Renal cortex interstitium (tissue), 11 donors: ENCODE measurements around the gene BCAS3. TPM values are rescaled to one million over a fixed set of nuclear protein-coding genes. Genes with fewer than 3 reads are reported as not detected.

Experiments used
- DNase-seq, 11 donors: peaks; one replicate each; pipeline ENCODE4 v3.0.0-alpha.2; 2013; ENCODE audit warnings: low read depth in 9 of 11, low spot score in 4 of 11; ENCODE audit errors: extremely low read depth in 1 of 11
- polyA plus RNA-seq, 3 donors: library from polyadenylated mRNA; unstranded; fragments of 120-200 nt; gene quantifications; one replicate each; pipeline ENCODE4 v1.2.1, GENCODE V29; 2013; ENCODE audit not compliant: insufficient read length in 3 of 3

Gene BCAS3
- polyA plus RNA-seq, 3 donors, result 27.0 to 30.9 (median 28.9) TPM

DNA sequence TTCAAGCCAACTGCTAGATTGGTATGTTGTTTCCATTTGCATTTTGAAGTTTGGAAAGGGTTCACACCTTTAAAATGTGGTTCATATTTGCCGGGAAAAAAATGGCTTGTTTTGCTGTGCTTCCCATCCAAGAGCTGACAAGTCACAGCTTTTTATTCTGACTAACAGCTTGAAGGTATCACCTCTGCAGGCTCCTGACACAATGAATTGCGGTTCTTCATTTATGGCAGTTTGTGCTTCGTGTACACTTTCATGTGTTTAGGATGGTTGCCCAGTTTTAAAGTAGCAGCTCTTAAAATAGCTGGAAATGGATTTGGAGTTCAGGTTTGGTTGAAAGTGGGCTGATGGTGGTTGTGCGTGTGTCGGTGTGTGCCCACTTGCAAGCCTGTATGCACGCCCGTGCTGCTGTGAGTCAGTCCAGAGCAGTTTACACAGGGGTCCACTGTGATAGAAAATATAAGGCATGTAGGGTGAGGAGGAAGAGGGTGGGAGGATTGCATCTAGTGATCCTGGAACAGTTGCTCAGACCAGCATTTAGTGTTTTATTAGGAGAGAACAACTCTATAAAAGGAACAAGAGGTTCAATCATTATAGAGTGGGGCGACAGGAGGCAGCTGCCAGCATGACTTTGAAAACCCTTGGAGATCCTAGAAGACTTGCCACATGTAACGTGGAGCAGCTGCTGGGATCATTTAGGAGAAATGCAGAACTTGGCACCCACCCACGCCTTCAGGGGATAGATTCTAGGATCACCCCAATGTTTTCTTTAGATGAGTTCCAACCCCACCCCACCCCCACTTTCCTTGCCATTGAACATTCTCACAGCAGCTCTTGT lies 614.0 kb downstream of the BCAS3 start:
- peak in 4 of 11 donors; percentile 55 to 75 (median 68) for DNase-seq

DNA sequence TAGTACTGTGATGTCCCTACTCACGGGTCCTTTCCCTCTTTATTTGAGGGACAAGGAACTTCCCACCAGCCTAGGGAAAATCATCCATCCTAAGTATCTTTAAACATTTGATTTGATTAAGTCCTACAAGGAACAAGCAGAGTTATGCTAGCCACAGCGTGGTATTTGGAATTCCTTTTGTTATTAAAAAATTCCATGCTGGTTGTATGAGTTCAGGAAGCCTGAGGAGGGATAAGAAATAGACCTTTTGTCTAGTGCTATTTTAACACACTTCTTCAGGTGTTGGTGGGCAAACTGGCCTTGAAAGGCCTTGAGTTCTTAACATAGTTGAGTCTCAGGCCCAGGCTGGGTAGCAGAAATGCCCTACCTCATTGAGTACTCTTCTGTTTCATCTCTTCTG lies 616.6 kb downstream of the BCAS3 start:
- no peak for DNase-seq

DNA sequence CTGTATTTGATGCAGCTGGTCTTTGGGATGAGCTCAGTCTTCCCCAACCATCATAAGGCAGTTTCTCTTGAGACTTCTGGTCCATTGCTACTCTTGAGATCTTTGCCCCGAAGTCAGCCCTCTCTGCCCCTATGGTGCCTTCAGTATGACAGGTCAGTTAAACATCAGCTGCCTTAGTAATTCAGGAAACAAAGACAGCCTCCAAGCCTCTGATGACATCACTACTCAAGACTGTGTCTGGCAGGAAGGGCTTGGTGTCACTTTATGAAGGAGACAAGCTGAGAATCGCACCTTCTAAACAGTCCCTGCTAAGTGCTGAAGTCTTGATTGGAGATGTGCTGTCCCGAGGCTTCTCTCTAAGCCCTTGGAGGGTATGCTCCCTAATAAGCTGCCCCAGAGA lies 617.1 kb downstream of the BCAS3 start:
- no peak for DNase-seq

DNA sequence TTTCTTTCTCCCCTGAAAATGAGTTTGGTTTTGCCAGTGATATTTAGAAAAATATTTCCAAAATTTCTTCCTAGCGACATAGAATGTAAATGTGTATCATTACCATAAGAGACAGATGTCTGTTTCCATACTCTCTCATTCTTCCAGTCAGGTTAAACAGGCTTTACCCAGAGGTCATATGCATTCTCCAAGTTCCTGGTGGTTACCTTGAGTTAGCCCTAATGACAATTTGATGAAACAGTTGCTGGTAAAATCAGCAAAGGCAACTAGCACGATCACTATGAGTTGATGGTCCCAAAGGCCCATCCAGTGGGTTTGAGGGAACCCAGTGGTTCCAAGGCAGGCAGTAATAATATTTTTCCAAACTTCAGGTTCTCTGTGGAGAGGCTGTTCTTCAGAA lies 618.4 kb downstream of the BCAS3 start:
- no peak for DNase-seq

DNA sequence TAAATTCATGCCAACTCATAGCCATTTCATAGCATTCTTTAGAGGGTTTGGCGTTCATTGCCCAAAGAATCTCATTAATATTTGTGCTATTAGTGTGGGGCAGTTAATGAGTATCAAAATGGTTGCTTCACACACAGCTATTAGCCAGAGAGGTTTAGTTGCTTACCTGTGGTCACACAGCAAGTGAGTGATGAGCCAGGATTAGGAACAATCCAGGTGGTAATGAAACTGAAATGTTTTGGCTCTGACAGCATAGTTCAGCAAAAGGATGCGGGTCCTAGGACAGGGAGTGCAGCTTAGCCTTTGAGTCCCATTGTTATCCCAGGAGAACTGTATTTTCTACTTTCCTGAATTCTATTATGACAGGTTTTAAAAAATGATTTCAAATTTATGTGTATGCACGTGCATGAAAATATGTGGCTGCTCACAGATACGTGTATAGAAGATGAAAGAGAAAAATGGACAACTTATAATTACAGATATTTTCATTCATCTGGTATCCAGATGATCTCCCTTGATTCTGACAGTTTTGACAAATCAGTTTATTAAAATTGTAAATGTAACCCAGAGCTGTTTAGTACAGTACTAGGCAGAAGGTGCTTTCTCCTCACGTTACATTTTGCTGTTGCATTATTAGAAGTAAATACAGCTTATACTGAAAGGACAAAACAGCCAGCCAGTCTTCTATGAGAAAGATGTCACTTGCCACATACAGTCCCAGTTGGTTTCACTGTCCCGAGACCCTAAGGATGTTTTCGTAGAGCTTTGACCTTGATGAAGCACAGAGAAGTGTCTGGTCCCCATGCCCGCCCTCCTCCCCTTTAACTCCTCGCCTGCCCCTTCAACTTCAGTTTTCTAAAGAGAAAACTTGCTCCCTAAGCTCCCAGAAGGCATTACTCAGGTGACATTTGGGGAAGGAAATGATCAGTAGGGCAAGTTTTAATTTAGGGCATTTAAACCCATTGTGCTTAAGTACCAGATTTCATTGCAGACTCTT lies 622.2 kb downstream of the BCAS3 start:
- DNase-seq, result no peak

DNA sequence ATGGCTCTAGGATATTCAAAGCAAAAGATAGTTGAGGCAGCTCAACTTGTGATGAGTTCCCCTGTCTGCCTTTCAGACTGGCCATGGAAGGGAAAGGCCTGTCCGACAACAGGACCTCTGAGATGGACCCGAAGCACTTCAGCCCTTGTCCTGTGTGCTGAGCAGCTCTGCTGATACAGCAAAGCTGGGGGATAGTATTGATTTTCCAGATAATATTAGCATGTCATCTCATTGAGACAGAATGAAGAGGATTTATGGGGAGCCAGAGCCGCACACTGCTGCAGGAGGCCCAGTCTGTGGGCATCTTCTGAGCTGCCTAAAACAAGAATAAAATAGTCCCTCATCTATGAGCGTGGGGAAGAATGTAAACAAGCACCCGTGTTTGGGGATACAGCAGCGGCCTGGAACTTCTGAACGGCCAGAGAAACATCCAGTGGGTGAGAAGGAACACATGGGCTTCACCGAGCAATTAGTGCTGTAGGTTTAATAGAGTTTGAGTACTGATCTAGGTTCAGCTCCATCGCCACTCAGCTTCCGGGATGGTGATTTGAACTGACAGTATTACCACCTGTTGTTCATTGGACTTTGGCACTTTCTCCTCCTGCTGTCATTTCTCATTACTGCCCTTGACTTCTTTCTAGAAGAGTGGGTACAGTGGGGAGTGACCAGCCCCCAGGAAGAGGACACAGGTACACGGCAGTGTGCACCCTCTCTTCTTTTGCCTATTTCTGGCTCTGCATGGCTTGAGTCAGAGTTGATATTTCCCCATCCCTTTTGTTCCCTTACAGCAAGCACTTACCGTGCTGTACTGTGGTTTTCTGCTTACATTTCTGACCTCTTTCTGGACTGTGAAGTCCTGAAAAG lies 625.5 kb downstream of the BCAS3 start:
- no peak for DNase-seq

DNA sequence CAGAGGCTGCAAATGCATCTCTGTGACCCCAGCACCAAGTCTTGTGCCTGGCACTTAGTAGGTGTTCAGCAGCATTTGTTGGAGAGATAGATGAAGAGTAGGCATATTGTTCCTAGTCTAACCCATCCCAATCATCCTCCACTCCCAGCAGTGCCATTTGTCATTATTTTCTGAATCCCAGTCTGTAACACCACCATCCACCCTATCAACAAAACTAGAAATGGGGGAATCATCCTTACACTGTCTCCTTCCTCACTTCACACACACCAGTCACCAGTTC lies 626.1 kb downstream of the BCAS3 start:
- DNase-seq, result no peak

DNA sequence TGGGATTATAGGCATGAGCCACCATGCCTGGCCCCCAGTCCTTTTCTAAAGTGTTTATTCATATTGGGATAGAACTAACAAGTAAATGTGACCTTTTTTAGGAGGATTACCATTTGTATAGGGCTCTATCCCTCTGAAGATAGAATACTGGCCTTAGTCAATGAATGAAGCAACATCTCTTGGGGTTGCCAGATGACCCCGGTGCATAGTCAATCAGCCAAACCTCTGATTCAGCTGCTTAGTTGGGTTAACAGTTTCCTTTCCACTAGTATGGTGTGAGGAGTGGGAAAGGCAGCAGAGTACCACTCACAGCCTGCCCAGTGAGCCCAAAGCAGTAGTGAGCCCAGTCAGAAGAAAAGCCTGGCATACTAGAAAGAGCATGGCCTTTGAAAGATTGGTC lies 627.4 kb downstream of the BCAS3 start:
- no peak for DNase-seq

DNA sequence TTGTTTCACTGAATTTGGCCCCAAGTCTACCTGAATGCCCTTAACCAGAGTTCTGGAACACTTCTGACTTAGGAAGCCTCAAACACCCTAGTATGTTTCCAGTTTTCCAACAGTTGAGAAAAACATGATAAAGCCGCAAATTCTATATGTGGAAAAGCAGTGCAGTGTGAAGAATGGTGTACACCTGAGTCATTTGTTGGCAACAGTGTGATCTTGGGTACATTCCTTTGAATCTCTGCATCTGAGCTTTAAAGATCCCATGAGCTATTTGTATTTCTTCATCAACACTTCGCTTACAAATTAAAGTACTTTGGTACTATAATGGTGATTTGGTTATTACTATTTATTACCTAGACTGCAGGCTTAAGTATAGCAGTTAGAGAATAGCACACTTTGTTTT lies 628.4 kb downstream of the BCAS3 start:
- no peak for DNase-seq

DNA sequence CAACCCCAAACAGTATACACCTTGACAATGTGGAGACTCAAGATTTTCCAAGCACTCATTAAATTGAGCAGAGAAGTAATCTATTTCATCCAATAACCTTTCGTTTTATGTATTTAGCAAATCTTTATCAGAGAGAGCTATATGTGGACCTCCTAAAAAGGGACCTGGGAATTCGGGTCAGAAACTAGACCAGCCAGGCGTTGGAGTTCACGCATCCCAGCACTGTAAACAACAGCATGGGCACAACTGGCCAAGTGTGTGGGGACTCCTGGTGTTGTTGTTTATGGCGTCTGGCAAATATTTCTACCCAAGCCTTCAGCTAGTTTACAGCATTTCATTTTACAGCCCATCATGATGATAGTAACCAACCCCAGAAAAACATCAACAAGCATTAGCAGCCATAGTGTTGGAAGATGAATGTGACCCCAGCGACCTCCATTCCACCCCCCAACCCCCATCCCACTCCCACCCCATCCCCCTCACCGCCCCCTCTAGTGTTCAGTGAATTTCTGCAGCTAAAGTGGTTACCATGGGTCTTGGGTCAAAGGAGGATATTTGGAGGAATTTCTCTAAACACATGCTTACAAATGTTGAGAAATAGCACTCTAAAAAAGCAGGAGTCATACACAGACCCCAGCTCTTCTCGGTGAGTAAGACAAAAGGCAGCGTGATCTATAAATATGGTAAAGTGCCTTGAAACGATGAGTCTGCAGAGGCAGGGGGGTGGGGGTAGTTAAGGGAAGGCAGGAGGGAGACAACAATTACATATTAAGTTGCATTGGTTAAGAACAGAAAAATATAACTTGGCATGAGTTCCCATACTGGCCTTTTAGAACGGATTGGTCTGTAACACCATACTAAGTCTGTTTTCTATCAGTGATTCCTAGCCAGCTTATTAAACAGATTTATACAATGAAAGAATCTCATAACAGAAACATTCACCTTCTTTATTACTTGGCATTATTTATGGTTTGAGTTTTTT lies 630.5 kb downstream of the BCAS3 start:
- no peak for DNase-seq

DNA sequence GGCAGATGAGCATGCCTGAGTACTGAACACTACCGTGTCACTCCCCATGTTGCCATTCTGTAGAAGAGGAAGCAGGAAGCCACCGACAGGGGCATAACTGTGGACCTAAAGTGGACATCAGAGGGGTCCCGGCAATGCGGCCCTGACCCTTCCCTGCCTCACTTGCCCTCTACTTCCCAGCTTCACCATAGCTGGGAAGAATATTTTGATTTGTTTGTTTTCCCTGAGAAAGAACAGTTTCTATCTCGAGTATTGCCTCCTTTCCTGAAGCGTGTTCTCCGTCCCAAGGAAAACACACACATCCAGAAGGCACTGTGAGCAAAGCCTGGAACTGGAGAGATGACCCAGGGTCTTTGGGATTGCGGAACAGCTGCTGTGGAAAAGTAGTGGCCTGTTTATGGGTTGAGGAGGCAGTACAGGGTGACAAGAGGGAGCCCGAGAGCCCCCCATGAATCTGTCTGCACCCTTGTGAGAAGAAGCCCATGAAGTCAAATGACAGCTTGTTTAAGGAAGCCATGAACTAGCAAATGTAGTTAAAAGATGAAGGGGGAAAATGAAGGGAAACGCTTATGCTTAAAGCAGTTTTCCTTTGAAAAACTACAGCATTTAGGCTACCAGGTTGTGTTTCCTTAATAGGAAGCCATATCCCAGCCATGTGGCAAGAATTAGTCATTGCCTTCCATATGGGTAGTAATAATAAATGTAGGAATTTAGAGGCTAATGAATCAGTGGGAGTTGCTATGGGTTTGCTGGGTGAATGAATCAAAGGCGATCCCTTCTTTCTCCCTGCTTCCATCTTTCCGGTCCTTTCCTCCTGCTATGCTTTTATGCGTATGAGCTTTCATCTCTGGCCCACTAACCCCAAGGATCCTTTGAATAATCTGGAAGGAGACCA lies 632.0 kb downstream of the BCAS3 start:
- no peak for DNase-seq

DNA sequence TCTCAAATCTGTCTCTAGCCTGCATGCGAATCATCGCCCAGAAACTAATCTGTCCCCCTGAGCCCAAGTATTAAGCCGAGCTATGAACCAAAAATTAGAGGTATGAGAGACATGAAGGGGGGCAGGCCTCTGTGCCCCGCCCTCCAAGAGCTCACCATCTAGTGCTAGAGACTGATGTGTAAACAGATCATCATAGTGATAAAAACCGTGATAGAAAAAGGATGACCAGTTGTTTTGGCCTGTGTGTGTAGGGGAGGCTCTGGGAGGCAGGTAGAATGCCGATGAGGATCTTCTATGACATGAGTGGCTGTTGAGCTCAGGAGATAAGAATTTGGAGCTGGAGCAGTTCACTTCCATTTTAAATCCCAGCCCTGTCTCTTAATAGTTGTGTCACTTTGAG lies 632.9 kb downstream of the BCAS3 start:
- no peak for DNase-seq

DNA sequence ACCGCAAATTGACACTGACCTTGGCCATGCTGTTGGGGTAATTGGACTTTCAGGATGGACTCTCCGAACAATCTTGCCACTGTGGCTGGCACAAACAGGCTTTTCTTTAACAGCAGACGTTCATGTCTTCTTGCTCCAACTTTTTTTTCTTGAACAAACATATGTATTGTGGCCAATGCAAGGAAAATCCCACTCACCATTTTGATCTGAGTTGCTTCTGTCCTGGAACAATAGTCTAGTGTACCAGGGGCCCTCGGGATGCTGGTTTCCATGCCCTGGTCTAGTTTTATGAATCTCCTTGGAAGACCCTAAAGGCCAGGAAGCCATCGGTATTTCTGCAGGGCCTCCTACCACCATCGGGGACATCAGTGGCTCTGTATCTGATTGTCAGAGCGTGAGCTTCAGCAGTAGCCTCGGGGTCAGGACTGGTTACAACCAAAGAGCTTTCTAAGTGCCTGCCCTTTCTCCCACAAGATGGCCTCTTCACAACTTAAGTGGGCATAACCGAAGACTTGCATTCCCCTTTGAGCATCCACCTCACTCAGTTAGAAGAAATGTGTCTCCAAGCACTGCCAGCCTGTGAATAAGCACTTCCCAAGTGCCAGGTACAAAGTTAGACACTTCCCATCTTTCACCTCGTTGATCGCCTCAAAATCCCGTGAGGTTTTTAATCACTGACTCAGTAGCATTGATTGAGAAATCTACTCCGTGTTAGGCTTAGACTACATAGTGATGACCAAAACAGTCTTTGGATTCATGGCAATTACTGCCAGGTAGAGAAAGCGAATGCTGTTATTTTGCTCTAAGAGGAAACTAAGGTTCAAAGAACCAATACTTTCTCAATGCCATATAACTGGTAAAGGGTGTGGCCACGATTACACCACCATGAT lies 635.0 kb downstream of the BCAS3 start:
- no peak for DNase-seq

DNA sequence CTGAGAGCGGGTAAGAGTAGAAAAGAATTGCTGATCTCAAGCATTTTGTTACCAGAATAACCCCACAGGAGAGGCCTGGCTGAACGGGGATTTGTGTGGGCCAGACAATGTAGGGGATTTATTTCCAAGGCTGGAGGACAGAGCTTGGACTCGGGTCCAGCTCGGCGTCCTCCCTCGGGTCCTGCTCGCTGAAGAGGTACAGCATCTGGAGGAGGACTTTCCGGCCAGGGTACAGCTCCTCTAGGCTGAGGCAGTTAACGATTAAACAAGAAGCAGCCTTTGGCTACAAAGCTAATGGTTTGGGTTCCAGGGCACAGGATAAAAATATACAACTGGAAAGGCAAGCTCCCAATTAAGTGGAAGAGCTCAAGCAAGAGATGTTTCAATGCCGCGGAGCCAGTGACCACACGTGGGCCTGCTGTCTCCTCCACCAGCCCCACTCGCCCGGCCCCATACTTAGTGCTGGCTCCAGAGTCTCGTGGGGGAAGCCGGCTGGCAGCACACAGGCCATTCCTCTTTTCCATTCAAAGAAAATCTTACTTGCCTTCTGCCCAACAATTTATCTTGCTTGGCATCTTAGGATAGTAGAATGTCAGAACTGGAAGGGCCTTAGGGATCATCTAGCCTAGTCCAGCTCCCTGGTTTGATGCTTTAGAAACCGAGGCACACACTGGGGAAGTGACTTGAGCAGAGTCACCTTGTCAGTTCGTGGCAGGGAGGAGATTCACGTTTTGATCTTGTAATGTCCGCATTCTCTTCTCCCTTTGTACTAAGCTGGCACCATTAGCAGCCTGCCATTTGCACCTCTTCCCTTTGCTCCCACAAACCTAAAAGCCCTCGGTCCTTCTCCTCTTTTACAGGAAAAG lies 636.0 kb downstream of the BCAS3 start:
- DNase-seq, result no peak

DNA sequence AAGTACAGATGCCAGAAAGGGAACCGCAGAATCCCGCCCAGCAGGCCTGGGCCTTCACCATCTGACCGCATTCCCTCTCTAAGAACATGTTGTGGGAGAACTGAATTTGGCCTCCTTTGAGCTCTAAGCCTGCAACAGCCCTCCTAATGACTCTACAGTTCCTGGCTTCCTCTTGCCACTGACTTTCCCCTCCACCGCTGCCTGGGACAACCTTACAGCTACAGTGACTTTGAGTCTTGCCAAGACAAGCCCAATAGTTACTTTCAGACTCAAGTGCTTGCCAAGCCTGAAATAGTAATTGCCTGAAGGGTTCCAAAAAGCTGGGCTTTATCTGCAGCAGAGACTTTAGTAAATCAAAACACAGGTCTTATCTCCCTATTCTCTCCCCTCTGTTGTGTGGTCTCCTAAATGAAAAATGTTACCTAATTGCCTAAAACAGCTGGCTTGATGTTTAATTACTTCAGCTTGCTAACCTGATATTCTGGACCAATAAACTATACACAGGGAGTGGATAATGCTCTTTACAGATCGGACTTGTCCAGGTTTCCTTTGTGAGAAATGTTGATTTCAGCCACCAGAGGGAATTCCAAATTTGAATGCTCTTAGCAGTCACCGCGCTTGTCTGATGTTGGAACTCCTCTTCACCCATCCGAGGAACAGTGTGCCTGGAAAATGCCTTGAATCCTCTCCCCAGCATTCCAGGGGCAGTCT lies 636.9 kb downstream of the BCAS3 start:
- no peak for DNase-seq
